ENCODE results near the gene DPH3. TPM values are rescaled to one million over a fixed set of nuclear protein-coding genes. Genes with fewer than 3 reads are reported as not detected.

Gene DPH3
- total RNA-seq, 2 experiments from 2014 or later, result 18.2 to 19.9 TPM

- H3K27me3 Mint-ChIP-seq, result no peaks in the 10 kb centered on the region
- no peaks in the 10 kb centered on the region for H3K9me3 Mint-ChIP-seq
- peaks cover 62% of the 10 kb centered on the region for H3K4me1 Mint-ChIP-seq (ENCODE audit: low read depth)
- intact Hi-C loops (cut with micrococcal nuclease), result loop anchor here (5.0 kb wide), 2 partner anchors 96 to 226 kb away; partner anchors contain the start of gene RFTN1
- peak overlapping the region; percentile 93 for H3K4me3 Mint-ChIP-seq
- POLR2A ChIA-PET, result interaction anchor here (0.7 to 4.4 kb wide), 11 partner anchors 9 to 227 kb away, joined by 3 to 18 read pairs (median 5); partner anchors contain the start of genes DPH3 and RFTN1
- CTCF ChIA-PET, result interaction anchor here (0.7 to 11.5 kb wide), 12 partner anchors 9 to 266 kb away, joined by 3 to 138 read pairs (median 6); partner anchors contain the start of genes DPH3 and OXNAD1
- no peak for TF ChIP-seq CTCF (IDR thresholded peaks at IDR 0.05)
- peak; percentile 84 for ATAC-seq
- peaks cover 80% of the 10 kb centered on the region for H3K36me3 Mint-ChIP-seq (ENCODE audit: low read depth)
- DNase-seq, result peak; percentile 83
- peak overlapping the region; percentile 98 for H3K27ac Mint-ChIP-seq
These were observed 21.4 kb upstream of the DPH3 start for GRCh38 chr3:16286161-16286560.

GRCh38 chr3:16284633-16285032 is 19.9 kb upstream of the DPH3 start:
- Mint-ChIP-seq H3K4me3 (peak overlapping the region; percentile 93), H3K4me1 (ENCODE audit: low read depth) (peaks cover 48% of the 10 kb centered on the region), H3K27me3 (no peaks in the 10 kb centered on the region), H3K27ac (peak overlapping the region; percentile 98), H3K36me3 (ENCODE audit: low read depth) (peaks cover 69% of the 10 kb centered on the region), H3K9me3 (no peaks in the 10 kb centered on the region)
- ATAC-seq (no peak), DNase-seq (no peak)
- CTCF ChIA-PET, result interaction anchor here (1.2 to 11.5 kb wide), 5 partner anchors 11 to 269 kb away, joined by 3 to 138 read pairs (median 15); partner anchors contain the start of genes DPH3 and OXNAD1
- POLR2A ChIA-PET, result interaction anchor here (2.3 to 4.4 kb wide), 2 partner anchors 29 to 228 kb away, joined by 11 to 18 read pairs; partner anchors contain the start of gene RFTN1
- intact Hi-C loops (cut with micrococcal nuclease), result loop anchor here (5.0 kb wide), 2 partner anchors 98 to 228 kb away; partner anchors contain the start of gene RFTN1
- no peak for TF ChIP-seq CTCF (IDR thresholded peaks at IDR 0.05)

- ATAC-seq (no peak), DNase-seq (no peak)
- no peak overlapping the region for H3K27ac Mint-ChIP-seq
- H3K4me1 Mint-ChIP-seq (ENCODE audit: low read depth), result peaks cover 21% of the 10 kb centered on the region
- ChIA-PET CTCF (interaction anchor here (3.1 to 11.5 kb wide), 2 partner anchors 10 to 12 kb away, joined by 11 to 138 read pairs; partner anchors contain the start of genes DPH3 and OXNAD1), POLR2A (no interaction called here)
- intact Hi-C loops (cut with micrococcal nuclease), result no loop called here
- no peak for TF ChIP-seq CTCF (IDR thresholded peaks at IDR 0.05)
- peaks cover 50% of the 10 kb centered on the region for H3K36me3 Mint-ChIP-seq (ENCODE audit: low read depth)
- H3K27me3 Mint-ChIP-seq, result no peaks in the 10 kb centered on the region
- no peak overlapping the region for H3K4me3 Mint-ChIP-seq
- H3K9me3 Mint-ChIP-seq, result no peaks in the 10 kb centered on the region
These were observed 15.9 kb upstream of the DPH3 start for GRCh38 chr3:16280671-16281070.

GRCh38 chr3:16279010-16279801 is 14.5 kb upstream of the DPH3 start:
- no peaks in the 10 kb centered on the region for H3K9me3 Mint-ChIP-seq
- no peak overlapping the region for H3K27ac Mint-ChIP-seq
- DNase-seq, result no peak
- H3K27me3 Mint-ChIP-seq, result no peaks in the 10 kb centered on the region
- intact Hi-C loops (cut with micrococcal nuclease), result no loop called here
- no peak overlapping the region for H3K4me3 Mint-ChIP-seq
- ChIA-PET CTCF (interaction anchor here (3.1 to 11.5 kb wide), 2 partner anchors 11 kb away, joined by 11 to 138 read pairs; partner anchors contain the start of genes DPH3 and OXNAD1), POLR2A (interaction anchor here (1.2 to 1.9 kb wide), 3 partner anchors 10 to 22 kb away, joined by 4 read pairs; no protein-coding TSS in a partner anchor)
- peaks cover 45% of the 10 kb centered on the region for H3K36me3 Mint-ChIP-seq (ENCODE audit: low read depth)
- ATAC-seq, result no peak
- peaks cover 7% of the 10 kb centered on the region for H3K4me1 Mint-ChIP-seq (ENCODE audit: low read depth)
- no peak for TF ChIP-seq CTCF (IDR thresholded peaks at IDR 0.05)

Measured in activated CD8-positive, alpha-beta T cell treated with anti-CD3 and anti-CD28 coated beads for 36 hours (primary cell).